BE2C (cell line): ENCODE results near the gene VAMP7.

Source experiments
- DNase-seq: peaks from one replicate; pipeline ENCODE4 v3.0.0-alpha.2; 2020
- H3K27me3 ChIP-seq: fragments of 250-450 bp; sonication (Bioruptor Pico); 2 replicates; pipeline ENCODE4 v1.5.1; 2020; ENCODE audit warnings: mild to moderate bottlenecking
- H3K36me3 ChIP-seq: fragments of 250-450 bp; sonication (Bioruptor Pico); 2 replicates; pipeline ENCODE4 v1.5.1; 2020; ENCODE audit warnings: mild to moderate bottlenecking
- H3K4me1 ChIP-seq: fragments of 250-450 bp; sonication (Bioruptor Pico); 2 replicates; pipeline ENCODE4 v1.5.1; 2020
- H3K4me3 ChIP-seq: 2 replicates; pipeline ENCODE4 v1.5.1; 2011; ENCODE audit warnings: low read depth, low read length
- H3K9me3 ChIP-seq: fragments of 250-450 bp; sonication (Bioruptor Pico); 2 replicates; pipeline ENCODE4 v1.5.1; 2020
- TF ChIP-seq, protein P1 (sequence below): IDR thresholded peaks from 2 replicates; pipeline ENCODE4 v1.5.1; 2012; ENCODE audit warnings: mild to moderate bottlenecking, low read depth, low read length

Gene VAMP7

GRCh38 chrX:155867821-155868220 is 13.3 kb upstream of the VAMP7 start:
- DNase-seq, result no peak
- H3K4me1 ChIP-seq, result no peaks in the 10 kb centered on the region
- H3K9me3 ChIP-seq, result no peaks in the 10 kb centered on the region
- H3K27me3 ChIP-seq, result no peaks in the 10 kb centered on the region
- H3K4me3 ChIP-seq, result no peak overlapping the region
- TF ChIP-seq, protein P1, sequence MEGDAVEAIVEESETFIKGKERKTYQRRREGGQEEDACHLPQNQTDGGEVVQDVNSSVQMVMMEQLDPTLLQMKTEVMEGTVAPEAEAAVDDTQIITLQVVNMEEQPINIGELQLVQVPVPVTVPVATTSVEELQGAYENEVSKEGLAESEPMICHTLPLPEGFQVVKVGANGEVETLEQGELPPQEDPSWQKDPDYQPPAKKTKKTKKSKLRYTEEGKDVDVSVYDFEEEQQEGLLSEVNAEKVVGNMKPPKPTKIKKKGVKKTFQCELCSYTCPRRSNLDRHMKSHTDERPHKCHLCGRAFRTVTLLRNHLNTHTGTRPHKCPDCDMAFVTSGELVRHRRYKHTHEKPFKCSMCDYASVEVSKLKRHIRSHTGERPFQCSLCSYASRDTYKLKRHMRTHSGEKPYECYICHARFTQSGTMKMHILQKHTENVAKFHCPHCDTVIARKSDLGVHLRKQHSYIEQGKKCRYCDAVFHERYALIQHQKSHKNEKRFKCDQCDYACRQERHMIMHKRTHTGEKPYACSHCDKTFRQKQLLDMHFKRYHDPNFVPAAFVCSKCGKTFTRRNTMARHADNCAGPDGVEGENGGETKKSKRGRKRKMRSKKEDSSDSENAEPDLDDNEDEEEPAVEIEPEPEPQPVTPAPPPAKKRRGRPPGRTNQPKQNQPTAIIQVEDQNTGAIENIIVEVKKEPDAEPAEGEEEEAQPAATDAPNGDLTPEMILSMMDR, result no peak
- no peaks in the 10 kb centered on the region for H3K36me3 ChIP-seq

- Histone ChIP-seq H3K36me3 (no peaks in the 10 kb centered on the region), H3K4me1 (no peaks in the 10 kb centered on the region), H3K4me3 (no peak overlapping the region), H3K9me3 (no peaks in the 10 kb centered on the region), H3K27me3 (peaks cover 4% of the 10 kb centered on the region)
- no peak for DNase-seq
- TF ChIP-seq, protein P1, result no peak
Measured at GRCh38 chrX:155870958-155871357, 10.2 kb upstream of the VAMP7 start.

- DNase-seq, result no peak
- H3K9me3 ChIP-seq, result no peaks in the 10 kb centered on the region
- H3K27me3 ChIP-seq, result peaks cover 4% of the 10 kb centered on the region
- H3K36me3 ChIP-seq, result no peaks in the 10 kb centered on the region
- no peaks in the 10 kb centered on the region for H3K4me1 ChIP-seq
- no peak overlapping the region for H3K4me3 ChIP-seq
- TF ChIP-seq, protein P1, result no peak
Measured at GRCh38 chrX:155871934-155872333, 9.2 kb upstream of the VAMP7 start.

DNA sequence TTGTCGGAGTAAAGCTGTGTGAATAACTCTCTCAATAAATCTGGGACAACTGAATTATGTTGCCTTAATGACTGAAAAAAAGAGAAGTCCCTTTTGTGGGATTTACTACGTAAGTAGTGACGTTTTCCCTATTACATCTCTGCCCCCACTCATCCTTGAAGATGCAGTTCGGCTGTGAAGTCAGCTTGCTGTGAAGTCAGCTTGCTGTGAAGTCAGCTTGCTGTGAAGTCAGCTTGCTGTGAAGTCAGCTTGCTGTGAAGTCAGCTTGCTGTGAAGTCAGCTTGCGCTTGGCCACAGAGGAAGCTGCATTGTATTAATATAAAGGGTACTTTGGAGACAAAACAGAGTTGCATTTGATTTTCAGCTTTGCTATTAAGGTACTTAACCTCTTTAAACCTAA is 8.0 kb upstream of the VAMP7 start:
- H3K9me3 ChIP-seq, result no peaks in the 10 kb centered on the region
- no peaks in the 10 kb centered on the region for H3K4me1 ChIP-seq
- H3K4me3 ChIP-seq, result no peak overlapping the region

GRCh38 chrX:155874571-155875244 is 6.4 kb upstream of the VAMP7 start:
- no peak overlapping the region for H3K4me3 ChIP-seq
- H3K4me1 ChIP-seq, result no peaks in the 10 kb centered on the region
- TF ChIP-seq, protein P1, result no peak
- DNase-seq, result no peak
- H3K9me3 ChIP-seq, result no peaks in the 10 kb centered on the region
- no peaks in the 10 kb centered on the region for H3K36me3 ChIP-seq
- peaks cover 4% of the 10 kb centered on the region for H3K27me3 ChIP-seq

More for the DNA sequence above, 8.0 kb upstream of the VAMP7 start:
- no peaks in the 10 kb centered on the region for H3K36me3 ChIP-seq
- H3K27me3 ChIP-seq, result peaks cover 4% of the 10 kb centered on the region
- TF ChIP-seq, protein P1, result no peak
- DNase-seq, result no peak

DNA sequence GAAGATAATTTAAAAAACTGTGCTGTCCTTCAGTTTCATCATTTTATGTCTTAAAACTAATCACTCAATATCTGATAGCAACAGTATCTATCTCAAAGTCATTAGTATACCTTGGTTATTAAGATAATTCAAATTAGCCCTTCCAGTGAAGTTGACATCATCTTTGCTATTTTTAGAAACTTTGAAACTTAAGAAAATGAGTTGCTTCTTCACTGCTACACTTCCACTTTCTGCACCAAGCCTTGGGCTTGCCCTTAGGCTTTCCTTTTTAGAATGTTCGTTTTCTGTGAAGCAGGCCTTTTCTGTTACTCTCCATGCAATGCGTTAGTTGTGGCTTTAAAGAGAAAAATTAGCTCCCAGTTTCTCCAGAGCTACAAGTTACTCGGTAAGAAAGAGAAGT is 4.4 kb upstream of the VAMP7 start:
- no peaks in the 10 kb centered on the region for H3K36me3 ChIP-seq
- peaks cover 4% of the 10 kb centered on the region for H3K27me3 ChIP-seq
- TF ChIP-seq, protein P1, result no peak
- DNase-seq, result no peak
- no peaks in the 10 kb centered on the region for H3K4me1 ChIP-seq
- H3K9me3 ChIP-seq, result no peaks in the 10 kb centered on the region
- H3K4me3 ChIP-seq, result no peak overlapping the region
